GM21515 (cell line): ENCODE results near the gene GNE.
"Not testable (repeated sequence)": the region's sequence is repeated elsewhere in the genome, so short reads cannot be mapped to it uniquely, and the experiment has no call there.

ENCODE experiments used
- ATAC-seq: cut with Tn5 transposase; IDR thresholded peaks from one replicate; pipeline ENCODE4 v1.9.1; 2021; ENCODE audit not compliant: unreplicated experiment

Gene GNE

GRCh38 chr9:36208521-36209253 lies 49.6 kb downstream of the GNE start:
- no peak for ATAC-seq

- ATAC-seq = no peak
Measured at GRCh38 chr9:36207546-36208012, 50.7 kb downstream of the GNE start.

GRCh38 chr9:36207016-36207415 lies 51.2 kb downstream of the GNE start:
- ATAC-seq = no peak

GRCh38 chr9:36204906-36205547 lies 53.2 kb downstream of the GNE start:
- no peak for ATAC-seq

GRCh38 chr9:36194326-36195000 lies 63.8 kb downstream of the GNE start:
- no peak for ATAC-seq

GRCh38 chr9:36193023-36193422 lies 65.2 kb downstream of the GNE start:
- no peak for ATAC-seq

- ATAC-seq = no peak
Measured at GRCh38 chr9:36192196-36192595, 66.1 kb downstream of the GNE start.

GRCh38 chr9:36191686-36192085 lies 66.6 kb downstream of the GNE start:
- no peak for ATAC-seq

- ATAC-seq = peak; percentile 4
Measured at GRCh38 chr9:36191290-36191645, 67.0 kb downstream of the GNE start.

GRCh38 chr9:36190388-36191289 lies 67.6 kb downstream of the GNE start, which contains the start of gene CLTA:
CLTA (plus strand) TSS chr9:36190921; CDS start chr9:36191057, 136 bp downstream.
- peak; percentile 98 for ATAC-seq

- no peak for ATAC-seq
Measured at GRCh38 chr9:36189976-36190375, 68.3 kb downstream of the GNE start.

- ATAC-seq = no peak
Measured at GRCh38 chr9:36188212-36188611, 70.0 kb downstream of the GNE start.

GRCh38 chr9:36187414-36187813 lies 70.8 kb downstream of the GNE start:
- no peak for ATAC-seq

GRCh38 chr9:36180243-36180642 lies 78.0 kb downstream of the GNE start:
- ATAC-seq = not testable (repeated sequence)

GRCh38 chr9:36177571-36177970 lies 80.7 kb downstream of the GNE start:
- ATAC-seq = no peak

GRCh38 chr9:36176496-36176895 lies 81.8 kb downstream of the GNE start:
- ATAC-seq = not testable (repeated sequence)

- ATAC-seq = not testable (repeated sequence)
Measured at GRCh38 chr9:36175209-36175608, 83.0 kb downstream of the GNE start.

- no peak for ATAC-seq
Measured at GRCh38 chr9:36174731-36175130, 83.5 kb downstream of the GNE start.

- ATAC-seq = no peak
Measured at GRCh38 chr9:36174271-36174670, 84.0 kb downstream of the GNE start.

- no peak for ATAC-seq
Measured at GRCh38 chr9:36173861-36174260, 84.4 kb downstream of the GNE start.

- no peak for ATAC-seq
Measured at GRCh38 chr9:36170531-36170930, 87.7 kb downstream of the GNE start.
